ENCODE measurements around the gene PPP1R12C.

The PPP1R12C gene

GRCh38 chr19:55114566-55115145 lies 2.8 kb downstream of the PPP1R12C start:
- Histone ChIP-seq H3K4me2 (ENCODE audit: low read depth, low read length, poor library complexity, severe bottlenecking) (peak overlapping the region; percentile 82), H2AFZ (ENCODE audit: low read length) (no peak overlapping the region), H3K27me3 (ENCODE audit: insufficient read depth, low read length, poor library complexity, severe bottlenecking) (no peaks in the 10 kb centered on the region), H3K9me2 (replicated peaks; ENCODE audit: low read depth, low read length) (no peaks in the 10 kb centered on the region), H3K4me1 (ENCODE audit: insufficient read depth, low read length, poor library complexity, severe bottlenecking) (peaks cover 34% of the 10 kb centered on the region), H3K4me3 (ENCODE audit: low read length, poor library complexity, severe bottlenecking) (peak overlapping the region; percentile 83), H3F3A (ENCODE audit: low read depth) (no peaks in the 10 kb centered on the region), H4K20me1 (ENCODE audit: insufficient read depth, low read length, poor library complexity, severe bottlenecking) (peaks cover 50% of the 10 kb centered on the region), H3K79me2 (ENCODE audit: insufficient read depth, low read length) (peaks cover 55% of the 10 kb centered on the region), H3K36me3 (ENCODE audit: insufficient read depth, low read length) (peaks cover 8% of the 10 kb centered on the region; the same call in 1 of the 2 replicates), H3K9ac (ENCODE audit: low read depth, low read length, poor library complexity, severe bottlenecking) (peak overlapping the region; percentile 76), H3K9me3 (ENCODE audit: insufficient read depth, low read depth, low read length) (no peaks in the 10 kb centered on the region)
- TF ChIP-seq CTCF (conservative IDR thresholded peaks at IDR 0.05; ENCODE audit: low read length): no peak
- no peak for TF ChIP-seq EZH2phosphoT487 (IDR thresholded peaks at IDR 0.05; ENCODE audit: borderline replicate concordance)

GRCh38 chr19:55113570-55114039 lies 3.8 kb downstream of the PPP1R12C start:
- Histone ChIP-seq H3K9me2 (replicated peaks; ENCODE audit: low read depth, low read length) (no peaks in the 10 kb centered on the region), H3K4me3 (ENCODE audit: low read length, poor library complexity, severe bottlenecking) (no peak overlapping the region), H3F3A (ENCODE audit: low read depth) (no peaks in the 10 kb centered on the region), H3K27me3 (ENCODE audit: insufficient read depth, low read length, poor library complexity, severe bottlenecking) (no peaks in the 10 kb centered on the region), H4K20me1 (ENCODE audit: insufficient read depth, low read length, poor library complexity, severe bottlenecking) (peaks cover 50% of the 10 kb centered on the region), H3K4me1 (ENCODE audit: insufficient read depth, low read length, poor library complexity, severe bottlenecking) (peaks cover 33% of the 10 kb centered on the region), H2AFZ (ENCODE audit: low read length) (no peak overlapping the region), H3K36me3 (ENCODE audit: insufficient read depth, low read length) (peaks cover 12% of the 10 kb centered on the region; the same call in 1 of the 2 replicates), H3K9me3 (ENCODE audit: insufficient read depth, low read depth, low read length) (no peaks in the 10 kb centered on the region), H3K9ac (ENCODE audit: low read depth, low read length, poor library complexity, severe bottlenecking) (no peak overlapping the region), H3K79me2 (ENCODE audit: insufficient read depth, low read length) (peaks cover 55% of the 10 kb centered on the region), H3K4me2 (ENCODE audit: low read depth, low read length, poor library complexity, severe bottlenecking) (peak overlapping the region; percentile 82)
- TF ChIP-seq CTCF (conservative IDR thresholded peaks at IDR 0.05; ENCODE audit: low read length) (no peak), EZH2phosphoT487 (IDR thresholded peaks at IDR 0.05; ENCODE audit: borderline replicate concordance) (no peak)

GRCh38 chr19:55112777-55113569 lies 4.5 kb downstream of the PPP1R12C start:
- Histone ChIP-seq H4K20me1 (ENCODE audit: insufficient read depth, low read length, poor library complexity, severe bottlenecking) (peaks cover 50% of the 10 kb centered on the region), H3K4me2 (ENCODE audit: low read depth, low read length, poor library complexity, severe bottlenecking) (peak overlapping the region; percentile 82), H3K9me2 (replicated peaks; ENCODE audit: low read depth, low read length) (no peaks in the 10 kb centered on the region), H3K9ac (ENCODE audit: low read depth, low read length, poor library complexity, severe bottlenecking) (no peak overlapping the region), H3K9me3 (ENCODE audit: insufficient read depth, low read depth, low read length) (no peaks in the 10 kb centered on the region), H3K27me3 (ENCODE audit: insufficient read depth, low read length, poor library complexity, severe bottlenecking) (no peaks in the 10 kb centered on the region), H3K79me2 (ENCODE audit: insufficient read depth, low read length) (peaks cover 55% of the 10 kb centered on the region), H3K4me3 (ENCODE audit: low read length, poor library complexity, severe bottlenecking) (no peak overlapping the region), H3K4me1 (ENCODE audit: insufficient read depth, low read length, poor library complexity, severe bottlenecking) (peaks cover 27% of the 10 kb centered on the region), H3K36me3 (ENCODE audit: insufficient read depth, low read length) (peaks cover 12% of the 10 kb centered on the region; the same call in 1 of the 2 replicates), H3F3A (ENCODE audit: low read depth) (no peaks in the 10 kb centered on the region), H2AFZ (ENCODE audit: low read length) (no peak overlapping the region)
- TF ChIP-seq EZH2phosphoT487 (IDR thresholded peaks at IDR 0.05; ENCODE audit: borderline replicate concordance) (no peak), CTCF (conservative IDR thresholded peaks at IDR 0.05; ENCODE audit: low read length) (peak; percentile 20)

Measured in Loucy (cell line).